HG03439 (cell line): ENCODE measurements around the gene PRKAA2.
"Not testable (repeated sequence)": the region's sequence is repeated elsewhere in the genome, so short reads cannot be mapped to it uniquely, and the experiment has no call there.

ENCODE experiments used
- ATAC-seq: cut with Tn5 transposase; IDR thresholded peaks from one replicate; pipeline ENCODE4 v1.9.1; 2021; ENCODE audit warnings: mild to moderate bottlenecking, moderate library complexity; ENCODE audit not compliant: unreplicated experiment

Gene PRKAA2

GRCh38 chr1:56644919-56645676 is at the start of gene PRKAA2:
TSS of gene PRKAA2 (plus strand) at chr1:56645314. CDS start at chr1:56645388, 74 bp downstream.
- no peak for ATAC-seq

- not testable (repeated sequence) for ATAC-seq
Observed at GRCh38 chr1:56595397-56596191, 49.5 kb upstream of the PRKAA2 start.

- ATAC-seq, result not testable (repeated sequence)
Observed at GRCh38 chr1:56610097-56610496, 35.0 kb upstream of the PRKAA2 start.

- not testable (repeated sequence) for ATAC-seq
Observed at GRCh38 chr1:56610770-56611169, 34.3 kb upstream of the PRKAA2 start.

- no peak for ATAC-seq
Observed at GRCh38 chr1:56617141-56617540, 28.0 kb upstream of the PRKAA2 start.

- no peak for ATAC-seq
Observed at GRCh38 chr1:56625819-56626440, 19.2 kb upstream of the PRKAA2 start.

GRCh38 chr1:56626546-56626945 is 18.6 kb upstream of the PRKAA2 start:
- no peak for ATAC-seq

- no peak for ATAC-seq
Observed at GRCh38 chr1:56627019-56627635, 18.0 kb upstream of the PRKAA2 start.

- ATAC-seq, result no peak
Observed at GRCh38 chr1:56627636-56628039, 17.5 kb upstream of the PRKAA2 start.

- no peak for ATAC-seq
Observed at GRCh38 chr1:56630786-56631185, 14.3 kb upstream of the PRKAA2 start.

- ATAC-seq, result no peak
Observed at GRCh38 chr1:56631901-56632300, 13.2 kb upstream of the PRKAA2 start.

GRCh38 chr1:56634981-56635380 is 10.1 kb upstream of the PRKAA2 start:
- ATAC-seq, result no peak

- no peak for ATAC-seq
Observed at GRCh38 chr1:56638248-56638647, 6.9 kb upstream of the PRKAA2 start.

GRCh38 chr1:56639211-56639610 is 5.9 kb upstream of the PRKAA2 start:
- ATAC-seq, result no peak

- ATAC-seq, result no peak
Observed at GRCh38 chr1:56643661-56644060, 1.5 kb upstream of the PRKAA2 start.

- no peak for ATAC-seq
Observed at GRCh38 chr1:56644064-56644918, 823 bp upstream of the PRKAA2 start.

- no peak for ATAC-seq
Observed at GRCh38 chr1:56645677-56646305, 677 bp downstream of the PRKAA2 start.

GRCh38 chr1:56646611-56647010 is 1.5 kb downstream of the PRKAA2 start:
- ATAC-seq, result no peak

- no peak for ATAC-seq
Observed at GRCh38 chr1:56647106-56647505, 2.0 kb downstream of the PRKAA2 start.

GRCh38 chr1:56648546-56648945 is 3.4 kb downstream of the PRKAA2 start:
- ATAC-seq, result no peak
